Liver (tissue), 9 donors: ENCODE data around the gene TENT4B. TPM values are rescaled to one million over a fixed set of nuclear protein-coding genes. Genes with fewer than 3 reads are reported as not detected.

Experiments
- DNase-seq: peaks from one replicate; pipeline ENCODE4 v3.0.0-alpha.2; 2017; ENCODE audit warnings: low spot score
- H3K27ac ChIP-seq, 2 donors: one replicate each; pipeline ENCODE4 v1.7.0; 2013; ENCODE audit warnings: inconsistent platforms in 2 of 2, low read length in 2 of 2, control low read depth in 1 of 2, low read depth in 1 of 2, mild to moderate bottlenecking in 1 of 2
- H3K27me3 ChIP-seq, 4 donors: one replicate each; pipeline versions ENCODE4 v1.6.1 to v1.7.0; 2013; ENCODE audit warnings: low read length in 3 of 4, inconsistent platforms in 1 of 4, mild to moderate bottlenecking in 1 of 4, moderate library complexity in 1 of 4; ENCODE audit not compliant: control insufficient read depth in 4 of 4, insufficient read depth in 4 of 4
- H3K36me3 ChIP-seq, 4 donors: one replicate each; pipeline versions ENCODE4 v1.6.1 to v1.7.0; 2013; ENCODE audit warnings: low read length in 3 of 4, mild to moderate bottlenecking in 3 of 4, low read depth in 1 of 4, moderate library complexity in 1 of 4; ENCODE audit not compliant: control insufficient read depth in 4 of 4, insufficient read depth in 3 of 4
- H3K4me1 ChIP-seq, 4 donors: one replicate each; pipeline versions ENCODE4 v1.6.1 to v1.7.0; 2013; ENCODE audit warnings: low read length in 3 of 4, mild to moderate bottlenecking in 3 of 4, moderate library complexity in 1 of 4; ENCODE audit not compliant: control insufficient read depth in 4 of 4, insufficient read depth in 4 of 4
- H3K4me3 ChIP-seq, 3 donors: one replicate each; pipeline versions ENCODE4 v1.6.1 to v1.7.0; 2013; ENCODE audit warnings: low read length in 3 of 3, control low read depth in 1 of 3, low read depth in 1 of 3, mild to moderate bottlenecking in 1 of 3
- H3K9ac ChIP-seq, 2 donors: one replicate each; pipeline ENCODE4 v1.7.0; 2013; ENCODE audit warnings: low read length in 2 of 2, mild to moderate bottlenecking in 2 of 2, moderate library complexity in 2 of 2, control low read depth in 1 of 2, low read depth in 1 of 2
- H3K9me3 ChIP-seq, 4 donors: one replicate each; pipeline versions ENCODE4 v1.6.1 to v1.7.0; 2013; ENCODE audit warnings: low read length in 3 of 4; ENCODE audit not compliant: control insufficient read depth in 4 of 4
- CTCF ChIP-seq: fragments of 150-350 bp; IDR thresholded peaks from 2 replicates; pipeline ENCODE4 v1.5.1; 2017; ENCODE audit warnings: improper control_type of control experiment, low read depth, low read length; ENCODE audit not compliant: missing input control
- FOXA1 ChIP-seq: IDR thresholded peaks from 2 replicates; pipeline ENCODE4 v1.6.1; 2016; ENCODE audit warnings: antibody characterized with exemption
- GABPA ChIP-seq, 2 donors: IDR thresholded peaks in 1 of 2; conservative IDR thresholded peaks in 1 of 2; 2 replicates each; pipeline ENCODE4 v1.6.1; 2016; ENCODE audit warnings: antibody characterized with exemption in 2 of 2, mild to moderate bottlenecking in 1 of 2, moderate library complexity in 1 of 2
- MAX ChIP-seq: IDR thresholded peaks from 2 replicates; pipeline ENCODE4 v1.6.1; 2016; ENCODE audit warnings: antibody characterized with exemption
- REST ChIP-seq: IDR thresholded peaks from 2 replicates; pipeline ENCODE4 v1.6.1; 2016; ENCODE audit warnings: antibody characterized with exemption, mild to moderate bottlenecking
- RXRA ChIP-seq, 2 donors: IDR thresholded peaks; 2 replicates each; pipeline ENCODE4 v1.6.1; 2017 to 2018; ENCODE audit warnings: antibody characterized with exemption in 2 of 2, mild to moderate bottlenecking in 1 of 2
- SP1 ChIP-seq: IDR thresholded peaks from 2 replicates; pipeline ENCODE4 v1.6.1; 2018; ENCODE audit warnings: antibody characterized with exemption, mild to moderate bottlenecking
- YY1 ChIP-seq: IDR thresholded peaks from 2 replicates; pipeline ENCODE4 v1.6.1; 2016; ENCODE audit warnings: antibody characterized with exemption, mild to moderate bottlenecking
- ZBTB33 ChIP-seq: IDR thresholded peaks from 2 replicates; pipeline ENCODE4 v1.6.1; 2016; ENCODE audit warnings: antibody characterized with exemption
- WGBS: extraction: QIAGEN DNeasy Blood & Tissue Kit; methylation state at CpG from one replicate; pipeline ENCODE4 v1.1.7; 2013; 5-methylcytosine and 5-hydroxymethylcytosine counted together
- polyA plus RNA-seq, 2 donors: library from polyadenylated mRNA; stranded (reverse) in 1 of 2; unstranded in 1 of 2; fragments of 200-250 nt in 1 of 2; fragments of >200 nt in 1 of 2; fragmentation: Nextera tagmentation in 1 of 2; extraction: Ambion mirVana in 1 of 2; gene quantifications; one replicate each; pipeline versions ENCODE4 v1.2.1 to v1.2.3, GENCODE V29; 2013 to 2015
- total RNA-seq, 2 donors: library from RNA; depleted of rRNA; stranded (reverse); fragments of >200 nt; gene quantifications; one replicate each; pipeline ENCODE4 v1.2.3, GENCODE V29; 2014
- donor health status: healthy.
- donor health status: healthy.
- donor health status: healthy.
- donor health status: healthy.
- donor health status: healthy.

TENT4B gene
- total and polyA plus RNA-seq, 4 donors = 4.2 to 10.8 (median 7.9) TPM

GRCh38 chr16:50269769-50270509 lies 116.8 kb downstream of the TENT4B start:
- WGBS = 90% methylated on average over 12 of the region's 12 CpGs
- Histone ChIP-seq H3K9me3 (no peaks in the 10 kb centered on the region), H3K27me3 (no peaks in the 10 kb centered on the region), H3K9ac (no peak overlapping the region), H3K36me3 (no peaks in the 10 kb centered on the region), H3K27ac (no peak overlapping the region), H3K4me3 (no peak overlapping the region), H3K4me1 (peaks cover 0 to 4% (median 2%) of the 10 kb centered on the region in 4 donors)
- no peak for TF ChIP-seq YY1
- TF ChIP-seq REST = no peak
- TF ChIP-seq FOXA1 = no peak
- TF ChIP-seq GABPA (IDR thresholded peaks at IDR 0.05 in 1 of 2, conservative IDR thresholded peaks at IDR 0.05 in 1 of 2) = no peak
- no peak for TF ChIP-seq MAX
- no peak for TF ChIP-seq SP1
- TF ChIP-seq RXRA (IDR thresholded peaks at IDR 0.05) = no peak
- no peak for DNase-seq

GRCh38 chr16:50270510-50271147 lies 117.5 kb downstream of the TENT4B start:
- WGBS = 93% methylated on average over 13 of the region's 13 CpGs
- TF ChIP-seq CTCF (no peak), FOXA1 (no peak), SP1 (no peak), ZBTB33 (no peak), RXRA (IDR thresholded peaks at IDR 0.05) (no peak)
- DNase-seq = no peak
- Histone ChIP-seq H3K27ac (no peak overlapping the region), H3K9ac (no peak overlapping the region), H3K9me3 (no peaks in the 10 kb centered on the region), H3K4me3 (no peak overlapping the region), H3K4me1 (peaks cover 0 to 4% (median 2%) of the 10 kb centered on the region in 4 donors), H3K27me3 (no peaks in the 10 kb centered on the region), H3K36me3 (no peaks in the 10 kb centered on the region)
